Endometrial microvascular endothelial cells (primary cell): ENCODE measurements around the gene LRCH4. TPM values are rescaled to one million over a fixed set of nuclear protein-coding genes. Genes with fewer than 3 reads are reported as not detected.

Experiments
- in situ Hi-C: cut with HindIII; loops from 2 replicates; pipeline ENCODE4 v1.10.0; 2017; ENCODE audit warnings: low sequenced_read_pairs, low pct_unique_long_range_greater_than_20kb; ENCODE audit errors: inconsistent ontology term
- total RNA-seq: library from RNA; depleted of rRNA; stranded (reverse); fragments of >200 nt; gene quantifications from one replicate; pipeline ENCODE4 v1.2.3, GENCODE V29; 2015; ENCODE audit errors: inconsistent ontology term

LRCH4 gene
- 45.3 TPM for total RNA-seq

- in situ Hi-C loops: no loop called here
These were observed at the start of gene LRCH4 for GRCh38 chr7:100585511-100586265. LRCH4 (minus strand) TSS chr7:100586129; CDS start chr7:100586100, 29 bp downstream.

- in situ Hi-C loops: no loop called here
These were observed 47.2 kb upstream of the LRCH4 start for GRCh38 chr7:100632951-100633717.

- in situ Hi-C loops: no loop called here
These were observed 44.1 kb upstream of the LRCH4 start for GRCh38 chr7:100630066-100630465.

GRCh38 chr7:100629117-100629716 lies 43.3 kb upstream of the LRCH4 start:
- in situ Hi-C loops: no loop called here

- in situ Hi-C loops: no loop called here
These were observed 41.3 kb upstream of the LRCH4 start for GRCh38 chr7:100627238-100627549.

GRCh38 chr7:100626530-100627237 lies 40.8 kb upstream of the LRCH4 start:
- in situ Hi-C loops: no loop called here

- in situ Hi-C loops: no loop called here
These were observed 40.1 kb upstream of the LRCH4 start for GRCh38 chr7:100626055-100626454.

GRCh38 chr7:100623951-100624824 lies 38.3 kb upstream of the LRCH4 start:
- in situ Hi-C loops: no loop called here

- in situ Hi-C loops: no loop called here
These were observed 35.6 kb upstream of the LRCH4 start for GRCh38 chr7:100621554-100621953.

GRCh38 chr7:100620804-100621203 lies 34.9 kb upstream of the LRCH4 start:
- in situ Hi-C loops: no loop called here

- in situ Hi-C loops: no loop called here
These were observed 34.3 kb upstream of the LRCH4 start for GRCh38 chr7:100620239-100620638.

GRCh38 chr7:100614308-100614861 lies 28.5 kb upstream of the LRCH4 start:
- in situ Hi-C loops: no loop called here

GRCh38 chr7:100613412-100614175 lies 27.7 kb upstream of the LRCH4 start:
- in situ Hi-C loops: no loop called here

- in situ Hi-C loops: no loop called here
These were observed 26.9 kb upstream of the LRCH4 start for GRCh38 chr7:100612730-100613390.

GRCh38 chr7:100611983-100612729 lies 26.2 kb upstream of the LRCH4 start, which contains the start of gene MOSPD3:
MOSPD3 (plus strand) TSS chr7:100612540; CDS start chr7:100612792, 252 bp downstream.
- in situ Hi-C loops: no loop called here

GRCh38 chr7:100609958-100610357 lies 24.0 kb upstream of the LRCH4 start:
- in situ Hi-C loops: no loop called here
